ENCODE results near the gene ROPN1L.
"Not testable (repeated sequence)": the region's sequence is repeated elsewhere in the genome, so short reads cannot be mapped to it uniquely, and the experiment has no call there.

ROPN1L gene

DNA sequence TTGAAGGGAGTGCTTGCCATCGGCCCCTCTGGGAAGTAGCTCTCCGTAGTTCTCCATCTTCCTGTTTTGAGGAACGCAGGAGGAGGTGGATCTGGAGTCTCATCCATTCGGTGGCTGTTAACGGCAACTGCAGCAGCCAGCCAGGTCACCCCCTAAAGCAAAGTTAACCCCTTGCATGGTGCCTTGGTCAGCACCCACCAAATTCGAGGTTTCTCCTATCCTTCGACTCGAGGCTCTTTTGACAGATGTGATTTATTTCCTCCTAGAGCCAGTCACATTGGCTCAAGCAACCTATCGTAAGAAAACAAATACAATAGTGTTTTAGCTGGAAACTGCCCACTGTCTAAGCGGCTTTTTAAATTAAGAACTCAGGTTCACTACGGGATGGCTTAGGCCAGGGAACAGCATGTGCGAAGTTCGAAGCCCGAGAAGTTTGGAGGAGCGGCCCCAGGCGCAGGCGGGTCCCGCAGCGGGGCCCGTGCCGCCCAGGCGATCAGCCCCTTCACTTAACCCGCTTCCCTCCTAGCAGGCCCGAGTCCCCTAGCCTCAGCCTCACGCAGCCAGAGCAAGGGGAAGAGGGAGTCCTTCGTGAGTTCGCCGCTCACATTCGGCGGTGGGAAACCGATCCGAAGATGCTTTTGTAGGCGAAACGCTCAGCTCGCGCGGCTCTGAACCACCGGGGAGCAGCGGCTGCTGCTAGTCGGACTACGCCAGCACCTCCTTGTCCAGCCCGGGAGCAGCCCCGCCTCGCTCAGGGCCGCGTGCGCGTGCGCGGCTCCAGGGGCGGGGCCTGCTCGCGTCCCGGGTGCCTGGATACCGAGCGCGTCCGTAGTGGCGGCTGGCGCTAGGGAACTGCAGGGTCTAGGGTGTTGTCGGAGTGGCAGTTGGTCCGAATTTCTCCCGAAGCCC lies at the start of gene ROPN1L:
TSS of gene ROPN1L (plus strand) at position 797 of the 909 bp plus-strand sequence. CDS start 289 bp downstream, outside the sequence.
- Histone ChIP-seq H3K27me3 (ENCODE audit: control insufficient read depth in 1 of 2, insufficient read depth in 2 of 2, low read length in 2 of 2) (no peaks in the 10 kb centered on the region), H3K36me3 (ENCODE audit: insufficient read depth, low read length) (peaks cover 13% of the 10 kb centered on the region), H3K27ac (ENCODE audit: low read depth, low read length) (peak within 1 kb of the TSS; percentile 68), H3K4me3 (ENCODE audit: low read depth in 1 of 2, low read length in 2 of 2) (peak within 1 kb of the TSS; percentile 68 to 83), H3K9ac (ENCODE audit: low read length) (no peak within 1 kb of the TSS), H3K4me1 (ENCODE audit: insufficient read depth, low read length) (peaks cover 8% of the 10 kb centered on the region), H3K9me3 (ENCODE audit: low read length) (no peaks in the 10 kb centered on the region)

- H3K36me3 ChIP-seq (ENCODE audit: insufficient read depth, low read length): peaks cover 53% of the 10 kb centered on the region
- not testable (repeated sequence) for H3K4me1 ChIP-seq (ENCODE audit: insufficient read depth, low read length); H3K9ac ChIP-seq (ENCODE audit: low read length); H3K9me3 ChIP-seq (ENCODE audit: low read length); H3K27me3 ChIP-seq (ENCODE audit: control insufficient read depth in 1 of 2, insufficient read depth in 2 of 2, low read length in 2 of 2); H3K4me3 ChIP-seq (ENCODE audit: low read depth in 1 of 2, low read length in 2 of 2); H3K27ac ChIP-seq (ENCODE audit: low read depth, low read length)
Measured at GRCh38 chr5:10392567-10393328, 48.9 kb upstream of the ROPN1L start.

DNA sequence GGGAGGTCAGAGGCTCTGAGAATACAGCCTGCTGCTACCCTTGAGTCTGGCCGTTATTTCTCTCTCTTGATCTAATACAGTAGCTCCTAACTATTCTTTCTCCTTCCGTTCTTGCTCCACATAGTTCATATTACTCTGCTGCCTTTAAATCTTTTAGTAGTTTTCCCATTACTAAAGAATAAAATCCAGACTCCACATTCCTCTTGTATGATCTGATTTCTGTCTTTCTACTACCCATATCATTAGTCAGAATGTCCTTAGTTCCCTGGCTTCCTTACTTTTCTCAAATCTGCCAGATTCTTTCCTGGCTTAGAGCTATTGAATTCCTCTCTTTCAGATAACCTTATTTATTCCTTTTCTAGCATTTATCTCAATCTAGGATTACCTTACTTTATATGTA lies 48.2 kb upstream of the ROPN1L start:
- no peak overlapping the region for H3K9ac ChIP-seq (ENCODE audit: low read length)
- H3K27ac ChIP-seq (ENCODE audit: low read depth, low read length): no peak overlapping the region
- no peak overlapping the region for H3K4me3 ChIP-seq (ENCODE audit: low read depth in 1 of 2, low read length in 2 of 2)
- H3K4me1 ChIP-seq (ENCODE audit: insufficient read depth, low read length): no peaks in the 10 kb centered on the region
- H3K9me3 ChIP-seq (ENCODE audit: low read length): no peaks in the 10 kb centered on the region
- H3K36me3 ChIP-seq (ENCODE audit: insufficient read depth, low read length): peaks cover 55% of the 10 kb centered on the region
- no peaks in the 10 kb centered on the region for H3K27me3 ChIP-seq (ENCODE audit: control insufficient read depth in 1 of 2, insufficient read depth in 2 of 2, low read length in 2 of 2)

- no peak overlapping the region for H3K27ac ChIP-seq (ENCODE audit: low read depth, low read length)
- no peak overlapping the region for H3K9ac ChIP-seq (ENCODE audit: low read length)
- H3K4me3 ChIP-seq (ENCODE audit: low read depth in 1 of 2, low read length in 2 of 2): no peak overlapping the region
- no peaks in the 10 kb centered on the region for H3K4me1 ChIP-seq (ENCODE audit: insufficient read depth, low read length)
- peaks cover 41% of the 10 kb centered on the region for H3K36me3 ChIP-seq (ENCODE audit: insufficient read depth, low read length)
- H3K9me3 ChIP-seq (ENCODE audit: low read length): no peaks in the 10 kb centered on the region
- H3K27me3 ChIP-seq (ENCODE audit: control insufficient read depth in 1 of 2, insufficient read depth in 2 of 2, low read length in 2 of 2): no peaks in the 10 kb centered on the region
Measured at GRCh38 chr5:10396552-10396951, 45.1 kb upstream of the ROPN1L start.

- no peaks in the 10 kb centered on the region for H3K4me1 ChIP-seq (ENCODE audit: insufficient read depth, low read length)
- H3K9ac ChIP-seq (ENCODE audit: low read length): no peak overlapping the region
- no peak overlapping the region for H3K4me3 ChIP-seq (ENCODE audit: low read depth in 1 of 2, low read length in 2 of 2)
- peaks cover 45% of the 10 kb centered on the region for H3K36me3 ChIP-seq (ENCODE audit: insufficient read depth, low read length)
- H3K27ac ChIP-seq (ENCODE audit: low read depth, low read length): no peak overlapping the region
- no peaks in the 10 kb centered on the region for H3K9me3 ChIP-seq (ENCODE audit: low read length)
- no peaks in the 10 kb centered on the region for H3K27me3 ChIP-seq (ENCODE audit: control insufficient read depth in 1 of 2, insufficient read depth in 2 of 2, low read length in 2 of 2)
Measured at GRCh38 chr5:10399839-10400238, 41.8 kb upstream of the ROPN1L start.

GRCh38 chr5:10400411-10400810 lies 41.3 kb upstream of the ROPN1L start:
- Histone ChIP-seq H3K9ac (ENCODE audit: low read length) (no peak overlapping the region), H3K4me1 (ENCODE audit: insufficient read depth, low read length) (no peaks in the 10 kb centered on the region), H3K27me3 (ENCODE audit: control insufficient read depth in 1 of 2, insufficient read depth in 2 of 2, low read length in 2 of 2) (no peaks in the 10 kb centered on the region), H3K36me3 (ENCODE audit: insufficient read depth, low read length) (peaks cover 45% of the 10 kb centered on the region), H3K27ac (ENCODE audit: low read depth, low read length) (no peak overlapping the region), H3K4me3 (ENCODE audit: low read depth in 1 of 2, low read length in 2 of 2) (no peak overlapping the region), H3K9me3 (ENCODE audit: low read length) (no peaks in the 10 kb centered on the region)

- Histone ChIP-seq H3K4me1 (ENCODE audit: insufficient read depth, low read length) (no peaks in the 10 kb centered on the region), H3K27ac (ENCODE audit: low read depth, low read length) (no peak overlapping the region), H3K36me3 (ENCODE audit: insufficient read depth, low read length) (peaks cover 42% of the 10 kb centered on the region), H3K9me3 (ENCODE audit: low read length) (no peaks in the 10 kb centered on the region), H3K4me3 (ENCODE audit: low read depth in 1 of 2, low read length in 2 of 2) (no peak overlapping the region), H3K27me3 (ENCODE audit: control insufficient read depth in 1 of 2, insufficient read depth in 2 of 2, low read length in 2 of 2) (no peaks in the 10 kb centered on the region), H3K9ac (ENCODE audit: low read length) (no peak overlapping the region)
Measured at GRCh38 chr5:10400831-10401230, 40.8 kb upstream of the ROPN1L start.

DNA sequence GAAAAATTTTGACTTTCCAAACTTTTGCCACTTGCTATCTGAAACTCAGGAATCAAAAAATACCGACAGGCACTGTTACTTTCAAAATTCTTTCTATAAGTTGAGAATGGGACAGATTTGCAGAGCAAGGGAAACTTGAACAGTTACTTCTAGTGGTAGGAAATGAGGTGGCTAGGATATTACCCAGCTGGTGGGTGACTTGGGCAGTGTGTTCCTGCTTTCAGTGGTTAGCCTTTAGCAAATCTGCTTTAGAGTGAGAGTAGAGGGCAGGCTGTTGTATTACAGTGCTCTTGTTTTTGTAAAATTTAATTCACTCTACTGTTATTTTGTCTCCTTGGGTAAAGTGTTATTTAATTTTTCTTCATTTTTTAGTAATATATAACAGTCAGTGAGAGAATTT lies 40.2 kb upstream of the ROPN1L start:
- no peak overlapping the region for H3K4me3 ChIP-seq (ENCODE audit: low read depth in 1 of 2, low read length in 2 of 2)
- no peaks in the 10 kb centered on the region for H3K27me3 ChIP-seq (ENCODE audit: control insufficient read depth in 1 of 2, insufficient read depth in 2 of 2, low read length in 2 of 2)
- no peak overlapping the region for H3K9ac ChIP-seq (ENCODE audit: low read length)
- no peak overlapping the region for H3K27ac ChIP-seq (ENCODE audit: low read depth, low read length)
- H3K36me3 ChIP-seq (ENCODE audit: insufficient read depth, low read length): peaks cover 44% of the 10 kb centered on the region
- H3K9me3 ChIP-seq (ENCODE audit: low read length): no peaks in the 10 kb centered on the region
- H3K4me1 ChIP-seq (ENCODE audit: insufficient read depth, low read length): no peaks in the 10 kb centered on the region

DNA sequence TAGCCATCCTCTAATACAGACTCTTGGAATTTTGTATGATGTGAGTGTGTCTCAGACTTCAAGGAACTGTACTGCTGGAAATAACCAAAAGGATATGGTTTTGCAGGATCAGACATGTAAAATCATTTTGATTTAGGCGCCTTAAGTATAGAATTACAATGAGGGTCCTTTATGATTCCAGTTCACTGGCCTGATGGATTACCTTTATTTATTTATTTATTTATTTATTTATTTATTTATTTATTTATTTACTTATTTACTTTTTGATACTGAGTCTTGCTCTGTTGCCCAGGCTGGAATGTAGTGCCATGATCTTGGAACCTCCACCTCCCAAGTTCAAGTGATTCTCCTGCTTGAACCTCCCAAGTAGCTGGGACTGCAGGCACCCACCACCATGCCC lies 37.9 kb upstream of the ROPN1L start:
- no peaks in the 10 kb centered on the region for H3K9me3 ChIP-seq (ENCODE audit: low read length)
- peaks cover 45% of the 10 kb centered on the region for H3K36me3 ChIP-seq (ENCODE audit: insufficient read depth, low read length)
- H3K9ac ChIP-seq (ENCODE audit: low read length): no peak overlapping the region
- no peaks in the 10 kb centered on the region for H3K27me3 ChIP-seq (ENCODE audit: control insufficient read depth in 1 of 2, insufficient read depth in 2 of 2, low read length in 2 of 2)
- H3K4me3 ChIP-seq (ENCODE audit: low read depth in 1 of 2, low read length in 2 of 2): no peak overlapping the region
- no peaks in the 10 kb centered on the region for H3K4me1 ChIP-seq (ENCODE audit: insufficient read depth, low read length)
- no peak overlapping the region for H3K27ac ChIP-seq (ENCODE audit: low read depth, low read length)

DNA sequence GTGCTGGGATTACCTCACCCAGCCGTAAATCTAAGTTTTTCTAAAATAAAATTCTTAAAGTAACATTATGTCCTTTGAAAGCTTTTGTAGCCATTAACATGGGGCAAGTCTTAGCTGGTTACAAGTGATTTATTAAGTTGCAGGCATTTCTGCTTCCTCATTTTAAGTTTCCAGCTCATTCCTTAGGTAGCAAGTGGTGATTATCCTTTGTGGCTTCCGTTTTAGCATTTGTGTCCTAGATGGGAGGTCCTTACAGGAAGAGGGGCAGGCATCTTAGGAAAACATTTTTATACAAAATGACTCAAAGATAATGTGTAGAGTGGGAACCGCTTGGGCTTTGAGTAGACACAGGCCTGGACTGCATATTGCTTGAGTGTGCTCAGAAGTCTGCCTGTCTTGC lies 35.0 kb upstream of the ROPN1L start:
- Histone ChIP-seq H3K36me3 (ENCODE audit: insufficient read depth, low read length) (peaks cover 70% of the 10 kb centered on the region), H3K9me3 (ENCODE audit: low read length) (no peaks in the 10 kb centered on the region), H3K4me3 (ENCODE audit: low read depth in 1 of 2, low read length in 2 of 2) (no peak overlapping the region), H3K4me1 (ENCODE audit: insufficient read depth, low read length) (no peaks in the 10 kb centered on the region), H3K27me3 (ENCODE audit: control insufficient read depth in 1 of 2, insufficient read depth in 2 of 2, low read length in 2 of 2) (no peaks in the 10 kb centered on the region), H3K27ac (ENCODE audit: low read depth, low read length) (no peak overlapping the region), H3K9ac (ENCODE audit: low read length) (no peak overlapping the region)

DNA sequence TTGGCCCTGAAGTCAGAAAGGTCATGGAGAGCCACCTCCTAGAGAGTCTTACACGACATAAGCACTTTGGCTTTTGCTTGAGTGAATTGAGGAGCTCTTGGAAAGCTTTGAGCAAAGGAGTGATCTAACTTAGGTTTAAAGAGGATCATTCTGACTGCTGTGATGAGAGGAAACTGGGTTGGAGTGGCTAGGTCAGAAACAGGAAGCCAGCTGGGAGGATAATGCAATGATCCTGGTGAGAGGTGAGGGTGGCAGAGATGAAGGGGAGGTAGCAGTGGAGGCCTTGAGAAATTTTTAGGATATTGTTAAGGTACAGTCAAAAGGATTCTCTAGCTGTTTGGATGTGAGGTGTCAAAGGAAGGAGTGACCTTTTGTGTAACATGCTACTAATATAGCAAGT lies 32.2 kb upstream of the ROPN1L start:
- Histone ChIP-seq H3K9ac (ENCODE audit: low read length) (no peak overlapping the region), H3K27ac (ENCODE audit: low read depth, low read length) (no peak overlapping the region), H3K4me1 (ENCODE audit: insufficient read depth, low read length) (no peaks in the 10 kb centered on the region), H3K9me3 (ENCODE audit: low read length) (no peaks in the 10 kb centered on the region), H3K27me3 (ENCODE audit: control insufficient read depth in 1 of 2, insufficient read depth in 2 of 2, low read length in 2 of 2) (no peaks in the 10 kb centered on the region), H3K36me3 (ENCODE audit: insufficient read depth, low read length) (peaks cover 77% of the 10 kb centered on the region), H3K4me3 (ENCODE audit: low read depth in 1 of 2, low read length in 2 of 2) (no peak overlapping the region)

Data from muscle layer of colon (tissue), 2 donors.